ENCODE results near the gene PLXDC1. TPM values are rescaled to one million over a fixed set of nuclear protein-coding genes. Genes with fewer than 3 reads are reported as not detected.

Gene PLXDC1
- total and polyA plus RNA-seq, 2 of the 8 experiments (the other 6 are each of a cell fraction or from before 2014, with no cell fraction given) = 4.1 to 14.6 TPM

GRCh38 chr17:39177256-39177655 lies 25.8 kb upstream of the PLXDC1 start:
- H2BK5ac ChIP-seq (ENCODE audit: low read depth, low read length) = peak overlapping the region; percentile 75; the same call in 1 of the 2 replicates
- H3K9ac ChIP-seq (replicated peaks in 1 of 4; ENCODE audit: extremely low read depth in 1 of 4, low read depth in 3 of 4, low read length in 3 of 4) = no peak overlapping the region
- peak overlapping the region; percentile 34 to 43; a peak in 2 of 4 replicates for H3K4me2 ChIP-seq (ENCODE audit: insufficient read depth in 1 of 2, low read depth in 2 of 2, low read length in 2 of 2)
- H2BK20ac ChIP-seq (ENCODE audit: low read length) = no peak overlapping the region
- no peaks in the 10 kb centered on the region; the same call in 1 of the 2 replicates for H3K79me1 ChIP-seq (ENCODE audit: low read depth, low read length)
- H4K91ac ChIP-seq (replicated peaks; ENCODE audit: insufficient read length, low read length) = no peak overlapping the region
- H3K4me1 ChIP-seq (replicated peaks in 1 of 4; ENCODE audit: control insufficient read depth in 3 of 4, insufficient read depth in 4 of 4, low read length in 3 of 4) = peaks cover 0 to 14% (median 10%) of the 10 kb centered on the region in 4 experiments; a peak in 6 of 7 replicates
- DNase-seq (ENCODE audit: low read depth in 1 of 2, low spot score in 2 of 2) (peak; percentile 87 to 89), FAIRE-seq (peak; percentile 81)
- H3K27me3 ChIP-seq (replicated peaks in 1 of 4; ENCODE audit: control insufficient read depth in 3 of 4, extremely low read depth in 1 of 4, insufficient read depth in 3 of 4, low read length in 3 of 4) = no peaks in the 10 kb centered on the region
- TF ChIP-seq SP2 (IDR thresholded peaks at IDR 0.05; ENCODE audit: low read length) = peak; percentile 36; the same call in 1 of the 2 replicates
- TF ChIP-seq E2F6 (IDR thresholded peaks at IDR 0.05) = peak; percentile 75
- TF ChIP-seq SP1 (IDR thresholded peaks at IDR 0.05; ENCODE audit: low read depth, low read length) = peak; percentile 93
- peak; percentile 78 for TF ChIP-seq CREB1 (IDR thresholded peaks at IDR 0.05)
- TF ChIP-seq POLR2AphosphoS5 (IDR thresholded peaks at IDR 0.05; ENCODE audit: low read depth, low read length) = no peak
- peak; percentile 61 for TF ChIP-seq MAX (IDR thresholded peaks at IDR 0.05)
- TF ChIP-seq ATF3 (IDR thresholded peaks at IDR 0.05; ENCODE audit: insufficient read depth, low read depth, low read length) = no peak
- TF ChIP-seq KDM5A (IDR thresholded peaks at IDR 0.05; ENCODE audit: low read length) = no peak
- peak; percentile 74 for TF ChIP-seq CHD2 (IDR thresholded peaks at IDR 0.05; ENCODE audit: low read length)
- H2BK15ac ChIP-seq (ENCODE audit: low read length) = no peak overlapping the region
- CTCF ChIA-PET (ENCODE audit: partially characterized antibody) = interaction anchor here (0.6 to 7.8 kb wide), 8 partner anchors 15 to 252 kb away, joined by 3 to 151 read pairs (median 6); partner anchors contain the start of genes ARL5C, LASP1NB and PLXDC1
- H2BK120ac ChIP-seq (replicated peaks; ENCODE audit: low read depth, low read length) = no peak overlapping the region
- H4K20me1 ChIP-seq (replicated peaks in 1 of 2; ENCODE audit: control insufficient read depth in 1 of 2, insufficient read depth in 2 of 2, low read length in 2 of 2) = peaks cover 0 to 5% of the 10 kb centered on the region in 2 experiments
- H2AK5ac ChIP-seq (ENCODE audit: low read depth, low read length) = 0 out of 2 replicates have a peak overlapping the region, but pooled peaks have one; percentile 39
- no peaks in the 10 kb centered on the region; the same call in 1 of the 2 replicates for H3K23me2 ChIP-seq (ENCODE audit: low read depth, low read length)
- peak overlapping the region in 1 of 4 experiments; percentile 21; a peak in 1 of 8 replicates for H3K4me3 ChIP-seq (ENCODE audit: extremely low read depth in 1 of 4, insufficient read depth in 2 of 4, low read depth in 3 of 4, low read length in 4 of 4)
- H3K23ac ChIP-seq (ENCODE audit: insufficient read length) = no peak overlapping the region
- H2BK12ac ChIP-seq (ENCODE audit: low read depth, low read length) = no peak overlapping the region
- POLR2A ChIA-PET (ENCODE audit: partially characterized antibody) = interaction anchor here (0.7 to 2.6 kb wide), 11 partner anchors 9 to 224 kb away, joined by 3 to 14 read pairs (median 3); partner anchors contain the start of genes ARL5C, FBXL20 and RPL19
- 45% methylated on average over 12 of the region's 12 CpGs; no CpG with 5 or more reads in 1 of the 2 experiments for WGBS, 2 experiments (ENCODE audit: extremely low coverage in 1 of 2, insufficient coverage in 1 of 2, insufficient read length in 1 of 2, insufficient replicate concordance in 2 of 2, low coverage in 1 of 2, low lambda C conversion rate in 2 of 2, missing lambda C conversion rate in 1 of 2)
- no peak overlapping the region for H4K8ac ChIP-seq (ENCODE audit: extremely low read depth, insufficient read depth, low read length)
- no peaks in the 10 kb centered on the region for H3K79me2 ChIP-seq (ENCODE audit: control insufficient read depth in 1 of 2, insufficient read depth in 2 of 2, low read length in 2 of 2)
- no peak overlapping the region for H4K5ac ChIP-seq (ENCODE audit: insufficient read length, low read depth, low read length)
- no peak overlapping the region for H3K4ac ChIP-seq (replicated peaks; ENCODE audit: insufficient read length, low read depth, low read length)
- peaks cover 3 to 19% (median 5%) of the 10 kb centered on the region in 4 experiments; a peak in 5 of 8 replicates for H3K36me3 ChIP-seq (ENCODE audit: control insufficient read depth in 2 of 4, insufficient read depth in 4 of 4, low read length in 3 of 4)
- no peak overlapping the region for H3K27ac ChIP-seq (ENCODE audit: low read depth, low read length)
- H3K14ac ChIP-seq (ENCODE audit: insufficient read length) = no peak overlapping the region
- no peak overlapping the region for H3K56ac ChIP-seq (replicated peaks; ENCODE audit: insufficient read length, low read depth, low read length)
- H3K18ac ChIP-seq (ENCODE audit: extremely low read depth, low read length) = no peak overlapping the region
- H2AFZ ChIP-seq (ENCODE audit: low read length) = no peak overlapping the region
- H3K9me3 ChIP-seq (ENCODE audit: insufficient read depth in 2 of 2, low read depth in 1 of 2, low read length in 1 of 2) = no peaks in the 10 kb centered on the region

Measured in H1 (cell line).